ENCODE results near the gene DEFB127.

- TF ChIP-seq POLR2A (IDR thresholded peaks at IDR 0.05; ENCODE audit: low read depth, low read length) (no peak), TAF1 (IDR thresholded peaks at IDR 0.05; ENCODE audit: low read depth, low read length) (no peak), POLR2AphosphoS5 (IDR thresholded peaks at IDR 0.05; ENCODE audit: low read depth, low read length) (no peak), PAX5 (IDR thresholded peaks at IDR 0.05; ENCODE audit: insufficient read depth, low read length, severe bottlenecking) (no peak), SPI1 (IDR thresholded peaks at IDR 0.05; ENCODE audit: low read depth, low read length) (no peak), POU2F2 (IDR thresholded peaks at IDR 0.05; ENCODE audit: low read depth, low read length) (no peak)
Observed at GRCh38 chr20:117518-117917, 39.7 kb upstream of the DEFB127 start.
